Stimulated activated CD8-positive, alpha-beta memory T cell treated with anti-CD3 and anti-CD28 coated beads, Interleukin-7, amount 100 ng/mL, for 4 hours (primary cell): ENCODE measurements around the gene STARD3NL.
"Not testable (repeated sequence)": the region's sequence is repeated elsewhere in the genome, so short reads cannot be mapped to it uniquely, and the experiment has no call there.

Experiments
- DNase-seq, 2 donors: peaks; one replicate each; pipeline ENCODE4 v3.0.0-alpha.2; 2020; ENCODE audit warnings: low read depth in 2 of 2

STARD3NL gene

DNA sequence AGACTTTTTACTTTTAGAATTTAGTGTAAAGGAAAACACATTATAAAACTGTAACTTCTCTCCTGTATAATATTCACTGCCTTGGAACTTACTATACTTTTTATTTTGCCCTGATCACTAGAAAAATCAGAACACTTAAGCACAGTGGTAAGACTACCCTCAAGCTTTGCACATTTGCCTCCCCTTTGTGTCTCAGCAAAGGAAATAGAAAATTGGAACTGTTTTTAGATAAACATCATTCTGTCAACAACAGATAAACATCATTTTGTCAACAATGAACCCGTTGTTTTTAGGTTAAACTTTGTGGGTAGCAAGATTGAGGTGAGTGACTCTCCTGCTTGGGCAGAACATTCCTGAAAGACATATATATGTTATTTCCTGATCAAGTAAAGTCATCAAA is 86.6 kb downstream of the STARD3NL start:
- not testable (repeated sequence) for DNase-seq

DNA sequence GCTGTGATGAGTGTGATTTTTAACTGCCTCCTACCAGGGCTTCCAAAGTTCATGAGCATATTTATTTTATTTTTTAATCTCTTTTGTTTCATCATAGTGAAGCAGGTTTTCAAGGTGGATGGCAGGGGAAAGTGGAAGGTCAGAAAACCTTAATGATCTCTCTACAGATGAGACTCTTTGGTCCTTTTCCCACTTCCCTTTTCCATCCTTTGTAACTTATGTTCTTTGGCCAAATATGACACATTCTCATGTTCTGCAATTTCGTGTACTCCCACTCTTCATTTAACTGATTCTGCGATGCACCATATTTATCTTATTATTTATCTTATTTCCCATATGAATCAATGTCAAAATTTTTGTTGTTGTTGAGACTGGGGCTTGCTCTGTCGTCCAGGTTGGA is 87.9 kb downstream of the STARD3NL start:
- not testable (repeated sequence) for DNase-seq

DNA sequence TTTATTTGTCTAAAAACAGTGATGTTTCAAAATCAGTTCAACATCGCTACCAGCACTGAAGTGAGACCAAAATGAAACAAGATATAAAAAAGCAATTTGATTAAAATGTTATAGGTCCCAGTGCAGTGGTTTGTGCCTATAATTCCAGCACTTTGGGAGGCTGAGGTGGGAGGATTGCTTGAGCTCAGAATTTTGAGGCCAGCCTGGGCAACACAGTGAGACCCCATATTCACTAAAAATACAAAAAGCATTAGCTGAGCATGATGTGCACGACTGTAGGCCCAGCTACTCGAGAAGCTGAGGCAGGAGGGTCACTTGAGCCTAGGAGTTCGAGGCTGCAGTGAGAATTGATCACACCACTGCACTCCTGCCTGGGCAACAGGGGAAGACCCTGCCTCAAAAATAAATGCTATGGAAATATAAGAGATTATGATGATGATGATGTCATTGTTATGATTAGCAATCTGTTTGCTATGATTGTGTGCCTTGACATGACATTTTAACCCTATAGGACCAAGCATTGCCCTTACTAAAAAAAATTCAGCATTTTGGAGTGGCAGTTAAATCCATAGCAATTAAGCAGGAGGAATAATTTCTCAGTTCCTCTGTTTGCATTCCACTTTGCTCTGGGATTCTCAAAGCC is 91.8 kb downstream of the STARD3NL start:
- not testable (repeated sequence) for DNase-seq

DNA sequence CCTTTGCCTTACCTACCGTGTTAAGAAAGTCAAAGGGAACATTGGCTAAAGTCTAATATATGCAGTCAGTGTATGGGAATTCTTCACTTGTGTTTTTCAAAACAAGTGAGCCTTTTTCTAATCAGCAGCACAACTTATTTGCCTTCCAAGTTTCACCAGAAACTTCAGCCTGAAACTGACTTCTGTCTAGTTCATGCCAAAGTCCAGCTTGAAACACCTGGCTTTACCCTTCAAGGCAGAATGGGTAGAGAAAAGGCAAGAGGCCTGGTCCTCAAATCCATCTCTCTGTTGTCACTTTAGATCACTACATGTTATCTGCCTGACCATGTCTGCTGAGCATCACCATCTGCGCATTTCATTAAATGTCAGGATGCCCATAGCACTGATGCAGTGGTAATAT is 92.4 kb downstream of the STARD3NL start:
- not testable (repeated sequence) for DNase-seq

DNA sequence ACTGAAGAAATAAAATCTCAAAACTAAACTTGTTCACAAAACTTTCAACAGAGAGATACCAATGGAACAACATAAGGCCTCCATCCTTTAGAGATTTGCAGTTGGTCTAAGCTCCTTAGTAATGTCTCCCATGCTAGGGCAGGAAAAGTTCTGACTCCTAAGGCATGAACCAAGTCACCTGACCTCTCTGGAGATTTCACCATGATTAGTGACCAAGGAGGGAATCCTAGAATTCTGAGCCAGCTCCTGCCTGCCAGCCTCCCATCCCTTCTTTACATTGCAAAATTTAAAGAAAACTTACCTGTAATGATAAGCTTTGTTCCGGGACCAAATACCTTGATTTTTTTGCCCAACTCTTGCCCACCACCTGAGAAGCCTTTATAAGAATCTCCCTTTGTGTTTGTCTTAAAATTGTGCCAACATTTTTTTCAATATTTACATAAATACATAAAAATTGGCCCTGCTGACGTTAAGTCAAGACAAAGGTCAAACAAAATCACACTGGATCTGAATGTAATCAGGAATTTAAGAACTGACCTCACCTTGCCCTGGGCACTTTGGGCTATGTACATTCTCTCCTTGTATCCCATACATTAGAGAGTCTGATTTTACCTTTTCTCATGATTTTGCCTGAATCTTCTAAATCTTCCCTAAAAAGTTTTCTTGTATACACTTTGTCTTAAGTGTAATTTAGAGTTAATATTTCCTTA is 95.4 kb downstream of the STARD3NL start, which contains the start of gene TARP:
Gene TARP (minus strand): TSS at position 351 of the 710 bp plus-strand sequence.
- no peak for DNase-seq

DNA sequence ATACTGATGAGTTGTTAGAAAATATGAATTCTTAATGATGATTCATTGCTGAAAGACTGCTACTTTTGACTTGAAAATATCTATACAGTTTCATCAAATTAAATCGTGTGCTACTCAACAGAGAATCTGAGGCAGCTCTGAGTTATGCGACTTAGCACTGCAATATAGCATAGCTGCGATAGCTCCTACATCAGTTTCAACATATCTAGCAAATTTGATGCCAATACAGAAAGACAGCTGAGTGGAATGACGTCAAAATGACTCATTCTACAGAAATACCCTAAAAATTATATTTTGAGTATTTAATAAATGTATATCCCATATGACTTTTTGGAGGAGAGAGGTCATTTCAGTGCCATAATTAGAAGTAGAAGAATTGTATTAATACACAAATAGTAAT is 96.4 kb downstream of the STARD3NL start:
- no peak for DNase-seq

DNA sequence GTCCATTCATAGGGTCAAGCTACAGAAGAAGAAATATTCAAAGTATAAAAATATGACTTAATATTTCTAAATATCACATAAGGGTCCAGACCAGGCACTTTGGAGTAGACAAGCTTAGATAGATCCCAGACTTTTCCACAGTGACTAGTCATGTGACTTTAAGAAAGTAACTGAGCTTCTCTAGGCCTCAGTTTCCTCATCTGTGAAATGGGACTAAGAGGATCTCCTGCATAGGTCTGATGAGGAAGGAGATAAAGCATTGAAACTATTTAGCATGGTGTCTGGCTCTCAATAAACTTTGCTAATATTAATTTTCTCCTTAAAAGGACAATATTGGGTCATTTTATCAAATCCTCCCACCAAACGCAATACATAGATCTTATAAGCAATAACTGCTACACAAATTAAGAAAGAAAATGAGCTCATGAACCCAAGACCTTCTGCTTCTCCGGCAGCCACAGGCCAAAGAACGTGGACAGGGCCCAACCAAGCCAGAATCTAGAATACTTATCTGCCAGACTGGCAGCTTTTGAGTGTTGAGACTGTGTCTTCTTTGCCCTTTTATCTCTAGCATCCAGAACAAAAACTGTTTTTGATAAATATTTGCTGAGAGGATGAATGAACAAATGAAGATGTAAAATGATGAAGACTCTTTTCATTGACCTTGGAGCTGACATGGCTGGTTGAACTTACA is 97.0 kb downstream of the STARD3NL start:
- DNase-seq, result no peak

DNA sequence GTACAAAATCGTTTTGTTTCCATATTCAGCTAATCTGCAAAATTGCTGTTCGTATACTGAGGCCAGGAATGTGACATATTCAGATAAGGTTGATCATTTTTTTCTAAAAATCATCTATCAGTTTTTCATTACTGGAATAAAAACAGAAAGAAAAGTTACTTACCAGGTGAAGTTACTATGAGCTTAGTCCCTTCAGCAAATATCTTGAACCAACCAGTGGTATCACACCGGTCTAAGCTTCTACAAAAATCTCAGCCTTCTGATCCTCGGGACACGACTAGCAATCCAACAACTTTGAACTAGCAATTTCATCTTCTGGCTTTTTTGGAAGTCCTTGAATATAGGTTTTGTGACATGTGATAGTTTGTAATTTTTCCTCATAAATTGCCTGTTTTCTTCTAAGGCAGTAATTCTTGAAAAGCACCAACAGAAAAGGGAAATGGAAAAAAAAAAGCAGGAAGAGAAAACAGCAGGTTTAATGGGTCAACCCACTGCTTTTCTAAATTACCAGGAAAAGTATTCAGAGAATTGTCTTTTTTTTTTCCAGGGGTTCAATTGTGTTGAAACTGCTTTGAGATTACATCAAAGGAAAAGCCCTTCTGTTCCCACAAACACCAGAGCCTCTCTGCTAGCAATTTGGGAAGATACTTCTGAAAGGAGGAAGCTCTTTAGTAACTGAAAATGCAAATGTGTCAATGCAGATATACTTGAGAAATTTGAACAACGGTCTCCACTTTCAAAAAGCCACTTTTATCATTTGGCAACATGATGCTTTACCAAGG is 98.2 kb downstream of the STARD3NL start:
- DNase-seq, result no peak

DNA sequence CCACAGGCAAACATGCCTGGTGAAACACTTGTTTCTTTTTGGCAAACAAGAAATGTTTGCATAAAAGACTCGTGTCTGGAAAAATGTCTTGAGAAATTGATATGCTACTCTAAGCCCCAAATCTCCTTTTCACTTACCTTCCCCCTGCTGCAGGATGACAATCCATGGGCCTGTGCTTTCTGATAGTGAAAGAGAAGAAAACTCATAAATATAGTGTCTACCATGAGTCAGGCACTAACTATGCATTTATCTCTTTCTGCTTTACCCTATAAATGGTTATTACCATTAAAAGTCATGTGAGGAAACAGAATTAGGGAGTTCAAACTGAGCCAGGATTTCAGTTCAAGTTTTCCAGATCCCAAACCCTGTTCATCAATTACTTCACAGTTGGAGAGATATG is 102.0 kb downstream of the STARD3NL start:
- DNase-seq, result no peak
